Spleen (tissue), 11 donors: ENCODE measurements around the gene EVA1A. TPM values are rescaled to one million over a fixed set of nuclear protein-coding genes. Genes with fewer than 3 reads are reported as not detected.

Experiments used
- DNase-seq: peaks from one replicate; pipeline ENCODE4 v3.0.0-alpha.2; 2020
- H3K27ac ChIP-seq, 8 donors: fragments of 200-600 bp; sonication (generic) in 7 of 8; 1 replicate in 4 of 8; 2 replicates in 4 of 8; pipeline versions ENCODE4 v1.5.0 to v1.8.0; 2016 to 2021; ENCODE audit warnings: inconsistent platforms in 4 of 8, mild to moderate bottlenecking in 4 of 8, moderate library complexity in 1 of 8
- H3K27me3 ChIP-seq, 7 donors: fragments of 200-600 bp; sonication (generic) in 6 of 7; replicated peaks in 1 of 7; 1 replicate in 4 of 7; 2 replicates in 3 of 7; pipeline versions ENCODE4 v1.5.0 to v1.8.0; 2016 to 2021; ENCODE audit warnings: inconsistent platforms in 3 of 7, mild to moderate bottlenecking in 1 of 7
- H3K36me3 ChIP-seq, 6 donors: fragments of 200-600 bp; sonication (generic) in 5 of 6; 1 replicate in 4 of 6; 2 replicates in 2 of 6; pipeline versions ENCODE4 v1.5.0 to v1.8.0; 2016 to 2021; ENCODE audit warnings: inconsistent platforms in 2 of 6
- H3K4me1 ChIP-seq, 6 donors: fragments of 200-600 bp; sonication (generic) in 5 of 6; 1 replicate in 3 of 6; 2 replicates in 3 of 6; pipeline versions ENCODE4 v1.5.0 to v1.8.0; 2016 to 2021; ENCODE audit warnings: inconsistent platforms in 3 of 6
- H3K4me3 ChIP-seq, 8 donors: fragments of 200-600 bp; sonication (generic) in 7 of 8; 1 replicate in 4 of 8; 2 replicates in 4 of 8; pipeline versions ENCODE4 v1.5.0 to v1.8.0; 2016 to 2021; ENCODE audit warnings: inconsistent platforms in 4 of 8, mild to moderate bottlenecking in 4 of 8, moderate library complexity in 2 of 8
- H3K9me3 ChIP-seq, 8 donors: fragments of 200-600 bp; sonication (generic) in 7 of 8; 1 replicate in 4 of 8; 2 replicates in 4 of 8; pipeline versions ENCODE4 v1.5.0 to v1.8.0; 2016 to 2021; ENCODE audit warnings: inconsistent platforms in 4 of 8
- POLR2A ChIP-seq, 3 donors: fragments of 450-650 bp; IDR thresholded peaks; one replicate each; pipeline ENCODE4 v1.5.1; 2017; ENCODE audit warnings: antibody characterized with exemption in 3 of 3, mild to moderate bottlenecking in 1 of 3
- POLR2AphosphoS5 ChIP-seq, 3 donors: sonication (generic); formaldehyde crosslinking; IDR thresholded peaks; one replicate each; pipeline ENCODE4 v1.5.1; 2017; ENCODE audit warnings: antibody characterized with exemption in 3 of 3
- WGBS, 5 donors: extraction: QIAGEN DNeasy Blood & Tissue Kit in 3 of 5; methylation state at CpG; one replicate each; pipeline versions ENCODE4 v1.1.5 to v1.1.7; 2013 to 2018; 5-methylcytosine and 5-hydroxymethylcytosine counted together
- intact Hi-C: fragments of 100-400 bp; cut with DNase I; formaldehyde crosslinking; loops from one replicate; pipeline ENCODE4 v1.15.0; 2023; ENCODE audit warnings: low total_unique reads
- polyA plus RNA-seq, 3 donors: library from polyadenylated mRNA; stranded (reverse); fragments of 200-250 nt; gene quantifications; one replicate each; pipeline ENCODE4 v1.2.1, GENCODE V29; 2013
- total RNA-seq, 7 donors: library from RNA; depleted of rRNA in 3 of 7; stranded (reverse); fragments of >200 nt in 3 of 7; fragmentation: NEBNext Ultra II Directional in 4 of 7; extraction: Animal tissue kit (Norgen Biotek cat#: 25700) in 4 of 7; gene quantifications; one replicate each; pipeline versions ENCODE4 v1.1.0 to v1.2.1, GENCODE V29; 2016 to 2021
- TF ChIP-seq, protein P1 (sequence below), 11 experiments: fragments of 200-600 bp in 7 of 11; fragments of 450-650 bp in 4 of 11; sonication (generic) in 4 of 11; IDR thresholded peaks in 8 of 11; conservative IDR thresholded peaks in 3 of 11; 1 replicate in 7 of 11; 2 replicates in 4 of 11; pipeline versions ENCODE4 v1.4.0 to v1.8.0; 2016 to 2021; ENCODE audit warnings: antibody characterized with exemption in 11 of 11, inconsistent platforms in 4 of 11, mild to moderate bottlenecking in 1 of 11
- donor health status: healthy with polysubstance abuse.
- donor health status: DM: no; HTN: no; CAD: no; lungs with moderate emphysema.
- donor health status: DM: no; HTN: no; CAD: no.
- donor health status: Bipolar disorder and iron deficiency.
- donor health status: healthy.
- donor health status: DM: no; HTN: no; CAD: no.
- donor health status: DM: yes; HTN: yes; CAD: no.

The EVA1A gene
- total and polyA plus RNA-seq, 10 donors, result 6.2 to 30.3 (median 14.4) TPM

DNA sequence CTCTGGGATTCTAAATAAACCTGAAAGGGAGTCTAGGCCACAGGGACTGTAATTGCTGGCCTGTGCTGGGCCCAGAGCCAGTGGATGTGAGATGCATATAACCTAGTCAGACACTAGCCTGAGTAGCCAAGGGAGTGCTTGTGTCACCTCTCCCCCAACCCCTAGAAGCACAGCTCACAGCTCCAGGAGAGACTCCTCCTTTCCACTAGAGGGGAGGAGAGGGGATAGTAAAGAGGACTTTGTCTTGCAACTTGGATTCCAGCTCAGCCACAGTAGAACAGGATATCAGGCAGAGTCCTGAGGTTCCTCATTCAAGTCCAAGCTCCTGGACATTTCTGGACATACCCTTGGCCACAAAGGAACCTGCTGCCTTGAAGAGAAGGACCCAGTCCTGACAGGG is 18.4 kb upstream of the EVA1A start:
- TF ChIP-seq, protein P1, sequence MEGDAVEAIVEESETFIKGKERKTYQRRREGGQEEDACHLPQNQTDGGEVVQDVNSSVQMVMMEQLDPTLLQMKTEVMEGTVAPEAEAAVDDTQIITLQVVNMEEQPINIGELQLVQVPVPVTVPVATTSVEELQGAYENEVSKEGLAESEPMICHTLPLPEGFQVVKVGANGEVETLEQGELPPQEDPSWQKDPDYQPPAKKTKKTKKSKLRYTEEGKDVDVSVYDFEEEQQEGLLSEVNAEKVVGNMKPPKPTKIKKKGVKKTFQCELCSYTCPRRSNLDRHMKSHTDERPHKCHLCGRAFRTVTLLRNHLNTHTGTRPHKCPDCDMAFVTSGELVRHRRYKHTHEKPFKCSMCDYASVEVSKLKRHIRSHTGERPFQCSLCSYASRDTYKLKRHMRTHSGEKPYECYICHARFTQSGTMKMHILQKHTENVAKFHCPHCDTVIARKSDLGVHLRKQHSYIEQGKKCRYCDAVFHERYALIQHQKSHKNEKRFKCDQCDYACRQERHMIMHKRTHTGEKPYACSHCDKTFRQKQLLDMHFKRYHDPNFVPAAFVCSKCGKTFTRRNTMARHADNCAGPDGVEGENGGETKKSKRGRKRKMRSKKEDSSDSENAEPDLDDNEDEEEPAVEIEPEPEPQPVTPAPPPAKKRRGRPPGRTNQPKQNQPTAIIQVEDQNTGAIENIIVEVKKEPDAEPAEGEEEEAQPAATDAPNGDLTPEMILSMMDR (IDR thresholded peaks at IDR 0.05 in 8 of 11, conservative IDR thresholded peaks at IDR 0.05 in 3 of 11), result no peak
- TF ChIP-seq POLR2A (IDR thresholded peaks at IDR 0.05) (no peak), POLR2AphosphoS5 (IDR thresholded peaks at IDR 0.05) (no peak)
- Histone ChIP-seq H3K36me3 (no peaks in the 10 kb centered on the region), H3K27ac (no peak overlapping the region), H3K27me3 (peaks cover 0 to 8% (median 0%) of the 10 kb centered on the region in 7 donors), H3K4me1 (no peaks in the 10 kb centered on the region), H3K4me3 (no peak overlapping the region), H3K9me3 (peaks cover 0 to 10% (median 0%) of the 10 kb centered on the region in 8 donors)
- DNase-seq, result no peak
- intact Hi-C loops, result no loop called here

DNA sequence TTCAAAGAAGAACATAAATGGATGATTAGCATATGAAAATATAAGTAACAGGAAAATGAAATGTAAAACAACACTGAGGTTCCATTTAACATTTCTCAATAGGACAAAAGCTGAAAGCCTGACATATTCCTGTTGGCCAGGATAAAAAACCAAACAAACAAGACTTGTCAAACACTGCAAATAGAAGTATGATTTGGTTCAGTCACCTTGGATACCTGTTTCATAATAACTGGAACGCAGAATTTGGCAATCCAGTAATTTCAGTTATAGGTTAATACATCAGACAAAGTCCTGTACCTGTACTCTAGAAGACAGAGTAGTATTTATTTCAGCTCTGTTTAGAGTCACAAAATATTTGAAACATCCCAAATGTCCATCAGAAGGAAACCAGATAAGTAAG is 16.5 kb upstream of the EVA1A start:
- Histone ChIP-seq H3K9me3 (peaks cover 0 to 10% (median 0%) of the 10 kb centered on the region in 8 donors), H3K4me3 (no peak overlapping the region), H3K36me3 (no peaks in the 10 kb centered on the region), H3K4me1 (no peaks in the 10 kb centered on the region), H3K27ac (no peak overlapping the region), H3K27me3 (peaks cover 0 to 8% (median 0%) of the 10 kb centered on the region in 7 donors)
- intact Hi-C loops, result no loop called here
- TF ChIP-seq, protein P1 (IDR thresholded peaks at IDR 0.05 in 8 of 11, conservative IDR thresholded peaks at IDR 0.05 in 3 of 11), result no peak
- TF ChIP-seq POLR2AphosphoS5 (IDR thresholded peaks at IDR 0.05) (no peak), POLR2A (IDR thresholded peaks at IDR 0.05) (no peak)
- no peak for DNase-seq
- 82 to 94% (median 90%) methylated on average over 1 of the region's 1 CpG for WGBS, 5 donors

DNA sequence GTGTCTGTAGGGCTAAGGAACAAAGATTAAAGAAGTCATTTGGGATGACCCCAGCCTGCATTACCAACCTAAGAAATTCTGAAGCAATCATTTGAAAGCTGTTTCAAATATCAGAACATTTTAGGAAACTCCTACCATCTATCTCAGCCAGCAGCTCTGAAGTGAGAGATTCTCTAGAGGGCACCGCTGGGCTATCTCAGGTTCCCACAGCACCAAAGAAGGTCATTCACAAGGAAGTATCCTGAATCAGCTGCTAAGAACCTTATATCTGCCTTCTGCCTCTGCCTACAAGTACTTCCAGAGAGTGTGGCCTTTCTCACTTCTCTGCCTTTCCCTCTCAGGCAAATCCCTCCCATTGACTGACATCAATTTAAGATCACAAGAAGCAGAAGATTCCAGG is 13.4 kb upstream of the EVA1A start:
- DNase-seq, result no peak
- Histone ChIP-seq H3K27ac (no peak overlapping the region), H3K9me3 (peaks cover 0 to 10% (median 0%) of the 10 kb centered on the region in 8 donors), H3K4me1 (peaks cover 0 to 5% (median 0%) of the 10 kb centered on the region in 6 donors), H3K27me3 (peaks cover 0 to 15% (median 0%) of the 10 kb centered on the region in 7 donors), H3K4me3 (no peak overlapping the region), H3K36me3 (no peaks in the 10 kb centered on the region)
- intact Hi-C loops, result no loop called here
- whole genome bisulfite sequencing, 5 donors, result 86 to 95% (median 90%) methylated on average over 1 of the region's 1 CpG
- TF ChIP-seq POLR2A (IDR thresholded peaks at IDR 0.05) (no peak), POLR2AphosphoS5 (IDR thresholded peaks at IDR 0.05) (no peak)
- TF ChIP-seq, protein P1 (IDR thresholded peaks at IDR 0.05 in 8 of 11, conservative IDR thresholded peaks at IDR 0.05 in 3 of 11), result no peak

DNA sequence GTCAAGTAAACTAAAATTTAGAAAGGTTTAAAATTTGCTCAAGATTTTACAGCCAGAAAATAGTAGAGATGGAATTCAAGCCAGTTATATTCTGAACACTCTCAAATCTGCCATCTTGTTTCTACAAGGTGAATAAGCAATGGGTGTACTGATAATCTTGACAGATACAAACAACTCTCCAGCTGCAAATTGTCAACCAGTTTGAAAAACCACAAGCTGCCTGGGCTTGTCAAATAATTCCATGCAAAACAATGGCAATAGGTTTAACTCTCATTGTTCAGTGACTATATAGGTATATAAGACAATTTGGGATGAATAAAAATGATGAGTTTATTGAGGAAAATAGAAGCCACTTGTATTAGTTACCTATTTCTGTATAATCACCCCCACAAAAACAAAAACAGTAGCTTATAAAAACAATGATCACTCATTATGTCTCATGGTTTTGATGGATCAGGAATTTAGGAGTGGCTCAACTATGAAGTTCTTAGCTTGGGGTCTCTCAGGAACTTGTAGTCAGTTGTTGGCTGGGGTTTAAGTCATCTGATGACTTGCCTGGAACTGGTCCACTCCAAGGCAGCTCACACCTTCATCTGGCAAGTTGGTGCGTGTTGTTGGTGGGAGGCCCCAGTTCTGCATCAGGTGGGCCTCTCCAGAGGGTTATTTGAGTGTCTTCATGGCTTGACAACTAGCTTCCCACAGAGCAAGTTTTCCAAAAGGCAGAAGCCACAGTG is 12.6 kb upstream of the EVA1A start:
- Histone ChIP-seq H3K36me3 (no peaks in the 10 kb centered on the region), H3K4me3 (no peak overlapping the region), H3K27ac (no peak overlapping the region), H3K9me3 (peaks cover 0 to 10% (median 0%) of the 10 kb centered on the region in 8 donors), H3K27me3 (peaks cover 0 to 15% (median 0%) of the 10 kb centered on the region in 7 donors), H3K4me1 (peaks cover 0 to 5% (median 0%) of the 10 kb centered on the region in 6 donors)
- WGBS, 5 donors, result 70 to 96% (median 90%) methylated on average over 1 of the region's 1 CpG
- DNase-seq, result no peak
- intact Hi-C loops, result no loop called here
- TF ChIP-seq POLR2A (IDR thresholded peaks at IDR 0.05) (no peak), POLR2AphosphoS5 (IDR thresholded peaks at IDR 0.05) (no peak)
- TF ChIP-seq, protein P1 (IDR thresholded peaks at IDR 0.05 in 8 of 11, conservative IDR thresholded peaks at IDR 0.05 in 3 of 11), result no peak
